WTC11 (cell line): ENCODE measurements around the gene SLC25A25.

ENCODE experiments used
- ARID4B ChIP-seq: sonication (generic); formaldehyde crosslinking; IDR thresholded peaks from 2 replicates; pipeline ENCODE4 v1.8.0; 2023; ENCODE audit warnings: missing genetic modification reagents, mild to moderate bottlenecking, borderline replicate concordance
- ATF2 ChIP-seq: sonication (generic); formaldehyde crosslinking; IDR thresholded peaks from 2 replicates; pipeline ENCODE4 v1.8.1; 2022; ENCODE audit warnings: low read depth, missing genetic modification reagents, borderline replicate concordance
- ATF3 ChIP-seq: sonication (generic); formaldehyde crosslinking; conservative IDR thresholded peaks from 2 replicates; pipeline ENCODE4 v1.8.1; 2022; ENCODE audit warnings: mild to moderate bottlenecking, missing genetic modification reagents
- CBFB ChIP-seq: sonication (generic); formaldehyde crosslinking; IDR thresholded peaks from 2 replicates; pipeline ENCODE4 v1.8.1; 2022; ENCODE audit warnings: mild to moderate bottlenecking, low read depth, missing genetic modification reagents
- CREM ChIP-seq: sonication (generic); formaldehyde crosslinking; IDR thresholded peaks from 2 replicates; pipeline ENCODE4 v1.8.1; 2022; ENCODE audit warnings: mild to moderate bottlenecking, missing genetic modification reagents, moderate library complexity
- CTCF ChIP-seq: fragments of 200-600 bp; IDR thresholded peaks from 2 replicates; pipeline ENCODE4 v1.8.0; 2022; ENCODE audit warnings: antibody characterized with exemption
- E2F4 ChIP-seq: sonication (generic); formaldehyde crosslinking; IDR thresholded peaks from 2 replicates; pipeline ENCODE4 v1.8.1; 2022; ENCODE audit warnings: low read depth, mild to moderate bottlenecking, moderate library complexity, missing genetic modification reagents, borderline replicate concordance
- ESRRA ChIP-seq: sonication (generic); formaldehyde crosslinking; IDR thresholded peaks from 2 replicates; pipeline ENCODE4 v1.8.1; 2022; ENCODE audit warnings: mild to moderate bottlenecking, missing genetic modification reagents, borderline replicate concordance
- IRF1 ChIP-seq: sonication (generic); formaldehyde crosslinking; IDR thresholded peaks from 2 replicates; pipeline ENCODE4 v1.8.0; 2023; ENCODE audit warnings: missing genetic modification reagents
- MXD4 ChIP-seq: fragments of 250-450 bp; sonication (Bioruptor Pico); IDR thresholded peaks from 2 replicates; pipeline ENCODE4 v1.8.0; 2021; ENCODE audit warnings: mild to moderate bottlenecking, moderate library complexity, borderline replicate concordance
- NFE2L1 ChIP-seq: sonication (generic); formaldehyde crosslinking; IDR thresholded peaks from 2 replicates; pipeline ENCODE4 v1.8.1; 2023; ENCODE audit warnings: missing genetic modification reagents
- SMAD4 ChIP-seq: sonication (generic); formaldehyde crosslinking; IDR thresholded peaks from 2 replicates; pipeline ENCODE4 v1.8.0; 2022; ENCODE audit warnings: mild to moderate bottlenecking, missing genetic modification reagents
- TP53 ChIP-seq: sonication (generic); formaldehyde crosslinking; IDR thresholded peaks from 2 replicates; pipeline ENCODE4 v1.8.1; 2023; ENCODE audit warnings: mild to moderate bottlenecking, missing genetic modification reagents
- ZNF121 ChIP-seq: sonication (generic); formaldehyde crosslinking; IDR thresholded peaks from 2 replicates; pipeline ENCODE4 v1.8.0; 2023; ENCODE audit warnings: missing genetic modification reagents

GRCh38 chr9:128106181-128106939 lies 38.3 kb downstream of the SLC25A25 start:
- no peak for TF ChIP-seq ESRRA
- TF ChIP-seq IRF1 (CRISPR knock-in tag): no peak
- no peak for TF ChIP-seq SMAD4 (CRISPR knock-in tag)
- no peak for TF ChIP-seq TP53 (CRISPR knock-in tag)
- TF ChIP-seq CREM (CRISPR knock-in tag): no peak
- TF ChIP-seq MXD4 (CRISPR knock-in tag): no peak
- TF ChIP-seq ATF3 (CRISPR knock-in tag): no peak
- no peak for TF ChIP-seq CBFB (CRISPR knock-in tag)
- TF ChIP-seq CTCF: no peak
- TF ChIP-seq ATF2 (CRISPR knock-in tag): no peak
- no peak for TF ChIP-seq ARID4B (CRISPR knock-in tag)
- no peak for TF ChIP-seq E2F4 (CRISPR knock-in tag)
- no peak for TF ChIP-seq NFE2L1 (CRISPR knock-in tag)
- TF ChIP-seq ZNF121: no peak
